Gastrocnemius medialis (tissue), 4 donors: Measurements from ENCODE around the gene NPTX1.

Experiments used
- CTCF ChIP-seq, 5 experiments: fragments of 450-650 bp in 3 of 5; fragments of 200-600 bp in 2 of 5; sonication (generic) in 2 of 5; IDR thresholded peaks in 4 of 5; conservative IDR thresholded peaks in 1 of 5; 1 replicate in 4 of 5; 2 replicates in 1 of 5; pipeline ENCODE4 v1.5.1; 2016 to 2019; ENCODE audit warnings: antibody characterized with exemption in 5 of 5, mild to moderate bottlenecking in 3 of 5, moderate library complexity in 3 of 5
- POLR2A ChIP-seq, 2 donors: fragments of 450-650 bp; IDR thresholded peaks; one replicate each; pipeline ENCODE4 v1.6.1; 2017; ENCODE audit warnings: antibody characterized with exemption in 2 of 2, mild to moderate bottlenecking in 2 of 2, moderate library complexity in 2 of 2

DNA sequence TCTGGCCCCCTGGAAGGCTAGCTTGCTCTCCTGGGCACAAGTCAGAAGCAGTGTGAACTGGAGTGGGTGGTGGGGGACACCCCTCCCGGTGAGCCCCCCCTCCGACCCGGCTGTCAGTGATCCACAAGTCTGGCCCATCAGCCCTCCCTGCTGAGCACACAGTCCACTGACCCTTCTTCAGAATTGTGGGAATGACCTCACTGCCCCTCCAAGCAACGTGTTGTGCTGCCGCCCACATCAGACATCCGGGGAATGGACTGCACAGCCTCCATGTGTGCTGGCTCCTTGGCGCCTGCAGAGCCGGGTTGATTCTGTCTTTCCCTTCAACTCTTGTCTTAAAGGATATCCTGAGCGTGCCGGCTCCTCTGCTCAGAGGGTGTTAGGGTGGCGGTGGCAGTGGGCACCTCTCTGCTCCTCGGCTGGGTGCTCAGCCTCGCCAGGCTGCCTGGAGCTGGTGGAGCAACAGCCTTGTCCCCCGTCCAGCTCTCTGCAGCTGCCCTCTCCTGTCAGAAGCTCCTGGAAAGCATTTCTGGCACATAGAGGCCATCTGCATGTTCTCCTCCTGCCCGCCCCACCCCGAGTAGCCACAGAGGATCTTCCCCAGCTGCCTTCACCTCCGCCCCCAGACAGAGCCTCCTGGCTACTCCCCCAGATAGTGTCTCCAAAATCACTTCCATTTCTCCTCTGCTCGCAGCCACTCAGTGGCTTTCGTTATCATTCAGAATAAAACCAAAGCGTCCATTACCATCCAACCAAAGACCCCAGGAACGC lies 19.8 kb downstream of the NPTX1 start:
- TF ChIP-seq CTCF (IDR thresholded peaks at IDR 0.05 in 4 of 5, conservative IDR thresholded peaks at IDR 0.05 in 1 of 5) (no peak), POLR2A (IDR thresholded peaks at IDR 0.05) (peak; percentile 48 to 60)
